DND-41 (cell line): ENCODE results near the gene CDC25C.

ENCODE experiments used
- EZH2 ChIP-seq: IDR thresholded peaks from 3 replicates; pipeline ENCODE4 v1.6.1; 2012; ENCODE audit warnings: borderline replicate concordance, low read depth, mild to moderate bottlenecking, moderate library complexity, low read length, inconsistent platforms; ENCODE audit not compliant: severe bottlenecking
- TF ChIP-seq, protein P1 (sequence below): IDR thresholded peaks from 2 replicates; pipeline ENCODE4 v1.5.1; 2012; ENCODE audit warnings: borderline replicate concordance, low read length, moderate library complexity, mild to moderate bottlenecking; ENCODE audit not compliant: poor library complexity, severe bottlenecking; ENCODE audit errors: extremely low read depth

DNA sequence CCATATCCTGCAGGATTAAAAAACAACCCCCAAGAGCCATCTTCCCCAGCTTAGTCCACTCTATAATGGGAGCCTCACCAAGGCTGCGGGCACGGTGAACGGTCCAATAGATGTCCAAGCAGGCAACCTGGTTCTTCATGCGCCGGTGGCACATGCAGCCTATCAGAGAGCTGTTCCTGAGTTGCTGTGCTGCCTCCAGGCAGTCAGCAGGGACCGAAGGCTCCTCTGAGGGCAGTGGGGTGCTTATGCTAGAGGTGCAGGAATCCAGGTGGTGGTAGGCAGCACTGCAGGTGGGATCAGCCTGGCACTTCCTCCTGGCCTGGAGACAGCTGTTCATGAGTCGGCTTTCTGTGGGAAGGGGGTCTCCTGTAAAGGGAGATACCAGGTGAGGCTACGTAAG, 67.4 kb downstream of the CDC25C start:
- TF ChIP-seq, protein P1, sequence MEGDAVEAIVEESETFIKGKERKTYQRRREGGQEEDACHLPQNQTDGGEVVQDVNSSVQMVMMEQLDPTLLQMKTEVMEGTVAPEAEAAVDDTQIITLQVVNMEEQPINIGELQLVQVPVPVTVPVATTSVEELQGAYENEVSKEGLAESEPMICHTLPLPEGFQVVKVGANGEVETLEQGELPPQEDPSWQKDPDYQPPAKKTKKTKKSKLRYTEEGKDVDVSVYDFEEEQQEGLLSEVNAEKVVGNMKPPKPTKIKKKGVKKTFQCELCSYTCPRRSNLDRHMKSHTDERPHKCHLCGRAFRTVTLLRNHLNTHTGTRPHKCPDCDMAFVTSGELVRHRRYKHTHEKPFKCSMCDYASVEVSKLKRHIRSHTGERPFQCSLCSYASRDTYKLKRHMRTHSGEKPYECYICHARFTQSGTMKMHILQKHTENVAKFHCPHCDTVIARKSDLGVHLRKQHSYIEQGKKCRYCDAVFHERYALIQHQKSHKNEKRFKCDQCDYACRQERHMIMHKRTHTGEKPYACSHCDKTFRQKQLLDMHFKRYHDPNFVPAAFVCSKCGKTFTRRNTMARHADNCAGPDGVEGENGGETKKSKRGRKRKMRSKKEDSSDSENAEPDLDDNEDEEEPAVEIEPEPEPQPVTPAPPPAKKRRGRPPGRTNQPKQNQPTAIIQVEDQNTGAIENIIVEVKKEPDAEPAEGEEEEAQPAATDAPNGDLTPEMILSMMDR, result no peak
- TF ChIP-seq EZH2, result no peak
